ENCODE results near the gene TXN2.
A peak's percentile ranks its signal among the peaks of the same experiment; 100 is the strongest.
"Not testable (repeated sequence)": the region's sequence is repeated elsewhere in the genome, so short reads cannot be mapped to it uniquely, and the experiment has no call there.

TXN2 gene

DNA sequence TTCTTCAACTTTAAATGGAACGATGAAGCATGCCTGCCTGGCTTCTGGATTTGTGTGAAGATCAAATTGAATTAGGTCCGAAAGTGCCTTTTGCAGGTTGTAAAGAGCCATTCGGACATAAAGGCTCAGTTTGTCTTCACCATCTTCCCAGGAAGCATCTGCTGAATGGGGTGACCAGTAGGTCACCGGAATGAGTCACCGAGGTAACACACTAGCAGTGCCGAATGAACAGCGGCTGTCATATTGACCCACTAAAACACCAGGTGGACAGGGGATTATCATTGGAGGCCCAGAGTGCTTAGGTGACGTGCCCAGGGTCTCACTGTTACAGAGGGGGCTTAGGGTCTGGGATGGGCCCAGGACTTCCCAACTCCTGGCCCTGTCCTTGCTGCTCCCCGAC, 50.6 kb downstream of the TXN2 start:
- DNase-seq (ENCODE audit: low spot score), result no peak

DNA sequence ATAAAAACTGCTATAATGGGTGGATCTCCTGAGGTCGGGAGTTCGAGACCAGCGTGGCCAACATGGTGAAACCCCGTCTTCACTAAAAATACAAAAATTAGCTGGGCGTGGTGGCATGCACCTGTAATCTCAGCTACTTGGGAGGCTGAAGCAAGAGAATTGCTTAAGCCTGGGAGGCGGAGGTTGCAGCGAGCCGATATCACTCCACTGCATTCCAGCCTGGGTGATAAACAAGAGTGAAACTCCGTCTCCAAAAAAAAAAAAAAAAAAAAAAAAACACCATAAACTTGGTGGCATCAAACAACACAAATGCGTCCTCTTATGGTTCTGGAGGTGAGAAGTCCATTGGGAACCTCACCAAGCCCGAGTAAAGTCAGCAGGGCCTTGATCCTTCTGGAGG, 53.5 kb downstream of the TXN2 start:
- not testable (repeated sequence) for DNase-seq (ENCODE audit: low spot score)

DNA sequence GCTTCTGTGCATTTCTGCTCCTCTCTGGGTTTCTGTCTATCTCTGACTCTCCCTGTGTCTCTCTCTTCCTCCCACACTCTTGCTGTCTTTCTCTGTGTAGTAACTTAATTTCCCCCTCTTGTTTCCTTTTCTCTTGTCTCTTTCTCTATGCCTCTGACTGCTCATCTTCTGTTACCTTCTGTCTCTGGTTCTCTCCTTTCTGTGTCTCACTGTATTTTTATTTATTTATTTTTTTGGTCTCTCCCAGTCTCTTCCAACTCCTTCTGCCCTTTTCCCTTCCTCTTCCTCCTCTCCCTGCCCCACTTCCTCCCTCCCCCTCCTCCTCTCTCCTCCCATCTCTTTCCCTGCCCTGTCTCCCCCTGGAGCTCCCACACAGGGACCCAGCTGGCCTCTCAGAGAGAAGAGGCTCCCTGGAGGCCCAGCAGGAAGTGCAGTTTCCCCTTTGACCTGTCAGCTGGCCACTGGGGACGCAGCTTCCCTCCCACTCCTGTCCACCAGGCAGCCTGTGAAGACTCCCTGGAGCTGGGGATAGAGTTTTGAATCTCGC, 55.4 kb downstream of the TXN2 start:
- no peak for DNase-seq (ENCODE audit: low spot score)

DNA sequence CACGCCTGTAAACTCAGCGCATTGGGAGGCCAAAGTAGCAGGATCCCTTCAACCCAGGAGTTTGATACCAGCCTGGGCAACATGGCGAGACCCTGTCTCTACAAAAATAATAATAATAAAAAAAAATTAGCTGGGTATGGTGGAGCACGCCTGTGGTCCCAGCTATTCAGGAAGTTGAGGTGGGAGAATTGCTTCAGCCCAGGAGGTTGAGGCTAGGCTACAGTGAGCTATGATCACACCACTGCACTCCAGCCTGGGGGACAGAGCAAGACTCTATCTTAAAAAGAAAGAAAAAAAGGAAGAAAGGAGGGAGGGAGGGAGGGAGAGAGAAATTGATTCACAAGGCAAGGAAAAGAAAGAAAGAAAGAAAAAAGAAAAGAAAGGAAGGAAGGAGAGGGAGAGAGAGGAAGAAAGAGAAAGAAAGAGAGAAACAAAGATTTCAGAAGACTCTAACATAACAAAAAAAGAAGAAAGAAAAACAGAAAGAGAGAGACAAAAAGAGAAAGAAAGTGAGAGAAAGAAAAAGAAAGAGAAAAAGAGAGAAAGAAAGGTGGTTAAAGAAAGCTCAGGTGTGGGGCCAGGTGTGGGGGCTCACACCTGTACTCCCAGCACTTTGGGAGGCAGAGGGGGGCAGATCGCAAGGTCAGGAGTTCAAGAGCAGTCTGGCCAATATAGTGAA, 56.4 kb downstream of the TXN2 start:
- no peak for DNase-seq (ENCODE audit: low spot score)

DNA sequence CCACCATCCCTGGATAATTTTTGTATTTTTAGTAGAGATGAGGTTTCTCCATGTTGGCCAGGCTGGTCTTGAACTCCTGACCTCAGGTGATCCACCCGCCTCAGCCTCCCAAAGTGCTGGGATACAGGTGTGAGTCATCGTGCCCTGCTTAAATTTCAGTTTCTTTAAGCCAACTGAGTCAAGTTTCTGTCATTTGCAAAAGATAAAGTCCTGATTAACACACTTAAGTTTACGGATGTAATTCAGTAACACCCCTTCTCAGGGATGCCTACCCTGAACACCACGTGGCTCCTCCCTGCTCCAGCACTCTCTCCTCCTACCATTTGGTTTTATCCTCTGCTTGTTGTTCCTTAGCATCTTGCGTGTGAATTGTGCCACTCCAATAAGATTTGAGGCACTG, 57.0 kb downstream of the TXN2 start:
- not testable (repeated sequence) for DNase-seq (ENCODE audit: low spot score)

DNA sequence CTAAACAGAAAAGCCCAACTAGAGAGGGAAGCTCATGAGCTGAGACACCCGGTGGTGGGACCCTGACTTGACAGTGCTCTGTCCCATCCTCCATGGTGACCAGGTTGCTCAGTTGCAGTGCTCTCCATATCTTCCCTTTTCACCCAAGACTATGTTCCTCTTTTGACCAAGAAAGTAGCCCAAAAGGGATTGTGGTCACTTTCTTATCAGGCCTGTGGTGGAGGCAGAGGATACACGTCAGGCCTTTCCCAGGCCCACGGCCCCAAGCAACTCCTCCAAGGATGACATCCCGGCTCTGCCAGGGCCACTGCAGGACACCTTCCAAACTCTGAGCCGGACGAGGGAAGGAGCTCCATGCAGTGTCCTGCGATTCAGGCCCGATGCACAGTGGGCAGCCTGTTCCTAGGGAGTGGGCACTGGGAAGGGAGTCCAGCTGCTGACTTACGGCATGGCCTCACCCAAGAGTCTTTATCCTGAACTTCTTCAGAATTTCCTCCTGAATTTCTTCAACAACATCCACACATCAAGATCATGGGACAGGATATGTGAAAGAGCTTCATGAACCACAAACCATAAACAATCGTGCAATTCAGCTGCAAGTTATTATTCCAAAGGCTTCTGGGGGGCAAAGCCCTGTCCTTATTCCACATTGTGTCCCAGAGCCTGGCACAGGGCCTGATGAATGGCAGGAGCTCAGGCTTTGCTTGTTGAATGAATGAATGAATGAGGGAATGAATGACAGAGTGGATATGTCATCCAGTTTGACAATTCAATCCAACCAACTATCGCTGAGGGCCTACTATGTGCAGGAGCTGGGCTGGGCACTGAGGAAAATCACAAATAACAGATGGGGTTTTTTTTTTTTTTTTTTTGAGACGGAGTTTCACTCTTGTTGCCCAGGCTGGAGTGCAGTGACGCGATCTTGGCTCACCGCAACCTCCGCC, 57.7 kb downstream of the TXN2 start:
- DNase-seq (ENCODE audit: low spot score), result peak; percentile 37

DNA sequence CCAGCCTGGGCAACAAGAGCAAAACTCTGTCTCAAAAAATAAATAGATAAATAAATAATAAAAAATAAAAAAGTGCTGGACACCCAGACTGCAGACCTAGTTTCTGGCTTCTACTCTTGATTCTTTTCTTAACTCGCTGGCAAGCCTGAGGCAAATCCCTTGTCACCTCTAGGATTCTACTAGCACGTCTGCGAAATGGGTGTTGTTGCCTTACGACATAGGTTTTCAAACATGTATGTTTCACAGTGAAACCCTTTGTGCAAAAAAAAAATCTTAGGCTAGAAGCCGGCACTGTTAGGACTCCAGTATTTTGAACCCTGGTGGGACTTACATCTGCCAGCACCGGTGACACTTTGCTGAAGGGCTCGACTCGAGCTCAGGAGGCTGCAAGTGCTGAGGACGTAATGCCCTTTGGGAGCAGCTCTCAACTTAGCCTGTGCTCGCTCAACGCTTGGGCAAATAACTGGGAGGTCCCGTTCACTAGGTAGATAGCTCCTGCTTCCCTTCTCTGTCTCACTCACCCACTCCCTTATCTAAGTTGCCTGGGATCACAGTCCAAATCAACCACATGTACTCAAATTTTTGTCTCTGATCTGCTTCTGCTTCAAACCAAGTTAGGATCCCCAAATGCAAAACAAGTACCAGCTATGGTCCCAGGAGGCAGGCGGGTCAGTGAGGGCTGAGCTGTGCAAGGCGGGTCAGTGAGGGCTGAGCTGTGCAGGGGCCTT, 59.0 kb downstream of the TXN2 start:
- DNase-seq (ENCODE audit: low spot score), result no peak

DNA sequence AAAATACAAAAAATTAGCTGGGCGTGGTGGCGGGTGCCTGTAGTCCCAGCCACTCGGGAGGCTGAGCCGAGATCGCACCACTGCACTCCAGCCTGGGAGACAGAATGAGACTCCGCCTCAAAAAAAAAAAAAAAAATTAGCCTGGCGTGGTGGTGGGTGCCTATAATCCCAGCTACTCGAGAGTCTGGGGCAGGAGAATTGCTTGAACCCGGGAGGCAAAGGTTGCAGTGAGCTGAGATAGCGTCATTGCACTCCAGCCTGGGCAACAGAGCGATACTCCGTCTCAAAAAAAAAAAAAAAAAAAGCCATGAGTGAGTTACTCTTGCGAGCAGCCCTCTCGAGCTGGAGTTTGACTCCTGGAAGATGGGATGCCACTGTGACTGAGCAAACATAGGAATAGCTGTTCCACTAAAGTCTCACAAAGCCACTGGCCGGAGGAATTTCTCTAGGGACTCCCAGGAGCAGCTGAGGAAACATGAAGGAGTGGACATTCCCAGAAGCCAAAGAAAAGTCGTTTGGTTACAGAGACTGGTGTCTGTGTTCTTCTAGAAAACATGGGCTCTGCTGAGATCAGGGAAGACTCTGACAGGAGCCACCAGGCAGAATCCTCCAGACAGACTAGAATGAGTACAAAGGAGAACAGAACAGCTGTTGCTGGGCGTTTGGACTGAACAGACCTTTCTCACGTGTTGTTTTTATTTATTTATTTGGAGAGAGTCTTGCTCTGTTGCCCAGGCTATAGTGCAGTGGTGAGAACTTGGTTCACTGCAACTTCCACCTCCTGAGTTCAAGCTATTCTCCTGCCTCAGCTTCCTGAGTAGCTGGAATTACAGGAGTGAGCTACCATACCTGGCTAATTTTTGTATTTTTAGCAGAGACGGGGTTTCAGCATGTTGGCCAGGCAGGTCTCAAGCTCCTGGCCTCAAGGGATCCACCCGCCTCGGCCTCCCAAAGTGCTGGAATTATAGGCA, 61.2 kb downstream of the TXN2 start:
- DNase-seq (ENCODE audit: low spot score), result peak; percentile 15

DNA sequence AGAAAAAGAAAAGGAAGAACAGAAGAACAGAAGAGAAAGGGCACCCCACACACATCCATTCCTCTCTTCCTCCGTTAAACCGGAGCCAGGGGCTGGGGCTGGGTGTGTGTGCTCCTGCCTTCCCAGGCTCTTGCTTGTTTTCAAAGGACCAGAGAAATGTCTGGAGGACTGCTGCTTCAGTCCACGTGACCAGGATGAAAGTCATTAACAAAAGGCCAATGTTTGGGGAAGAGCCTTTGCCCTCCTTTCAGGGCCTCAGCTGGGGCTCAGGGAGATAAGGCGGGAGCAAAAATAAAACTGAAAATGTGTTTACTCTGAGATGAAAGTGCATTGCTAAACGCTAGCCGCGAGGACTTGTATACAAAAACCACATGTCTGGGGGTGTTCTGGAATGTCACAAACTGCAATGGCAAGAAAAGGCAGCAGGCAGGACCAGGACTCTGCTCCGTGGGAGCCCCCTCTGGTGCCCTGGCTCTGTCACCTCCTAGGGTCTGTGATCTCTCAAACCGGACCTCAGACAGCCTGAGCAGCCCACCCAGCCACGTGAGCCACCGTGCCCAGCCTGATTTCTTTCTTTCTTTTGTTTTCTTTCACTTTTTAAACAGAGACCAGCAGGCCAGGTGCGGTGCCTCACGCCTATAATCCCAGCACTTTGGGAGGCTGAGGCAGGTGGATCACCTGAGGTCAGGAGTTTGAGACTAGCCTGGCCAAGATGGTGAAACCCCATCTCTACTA, 62.1 kb downstream of the TXN2 start:
- DNase-seq (ENCODE audit: low spot score), result peak; percentile 35

DNA sequence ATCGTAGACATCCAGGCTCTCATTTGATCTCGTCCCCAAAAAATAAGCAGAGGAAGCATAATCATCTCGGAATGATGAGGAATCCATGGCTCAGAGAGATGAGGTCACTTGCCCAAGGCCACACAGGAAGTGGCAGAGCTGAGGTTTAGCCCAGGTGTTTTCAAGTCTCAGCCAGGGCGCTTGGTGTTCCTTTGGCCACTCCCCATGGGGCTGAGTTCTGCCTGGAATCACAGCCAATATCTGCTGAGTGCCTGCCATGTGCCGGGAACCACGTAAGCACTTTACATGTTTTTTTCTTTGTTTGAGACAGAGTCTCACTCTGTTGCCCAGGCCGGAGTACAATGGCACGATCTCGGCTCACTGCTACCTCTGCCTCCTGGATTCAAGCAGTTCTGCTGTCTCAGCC, 64.2 kb downstream of the TXN2 start:
- peak; percentile 25 for DNase-seq (ENCODE audit: low spot score)

All from AG08395 (cell line).